H1 (cell line): ENCODE results near the gene CA9. TPM values are rescaled to one million over a fixed set of nuclear protein-coding genes. Genes with fewer than 3 reads are reported as not detected.

ENCODE experiments used
- CHD7 ChIP-seq: fragments of 300-600 bp; sonication (generic); IDR thresholded peaks from 2 replicates; pipeline ENCODE4 v1.7.1; 2012; ENCODE audit warnings: low read length, moderate library complexity, mild to moderate bottlenecking, inconsistent platforms; ENCODE audit not compliant: insufficient replicate concordance
- polyA plus RNA-seq, 7 experiments: library from polyadenylated mRNA; depleted of rRNA in 3 of 7; stranded (reverse) in 5 of 7; unstranded in 2 of 7; fragments of >200 nt in 5 of 7; fragments of 200-250 nt in 2 of 7; gene quantifications; 1 replicate in 5 of 7; 2 replicates in 1 of 7; 4 replicates in 1 of 7; pipeline versions ENCODE4 v1.2.1 to v1.2.3, GENCODE V29; 2011 to 2013; ENCODE audit warnings: missing spikeins in 2 of 7, mixed read lengths in 2 of 7
- total RNA-seq: library from RNA; stranded (reverse); fragmentation: NEBNext Ultra II Directional; extraction: Animal tissue kit (Norgen Biotek cat#: 25700); gene quantifications from 2 replicates; pipeline ENCODE4 v1.2.1, GENCODE V29; 2021

Gene CA9
- total and polyA plus RNA-seq, 2 of the 8 experiments (the other 6 are each of a cell fraction or from before 2014, with no cell fraction given), result 1.3 to 1.8 TPM

DNA sequence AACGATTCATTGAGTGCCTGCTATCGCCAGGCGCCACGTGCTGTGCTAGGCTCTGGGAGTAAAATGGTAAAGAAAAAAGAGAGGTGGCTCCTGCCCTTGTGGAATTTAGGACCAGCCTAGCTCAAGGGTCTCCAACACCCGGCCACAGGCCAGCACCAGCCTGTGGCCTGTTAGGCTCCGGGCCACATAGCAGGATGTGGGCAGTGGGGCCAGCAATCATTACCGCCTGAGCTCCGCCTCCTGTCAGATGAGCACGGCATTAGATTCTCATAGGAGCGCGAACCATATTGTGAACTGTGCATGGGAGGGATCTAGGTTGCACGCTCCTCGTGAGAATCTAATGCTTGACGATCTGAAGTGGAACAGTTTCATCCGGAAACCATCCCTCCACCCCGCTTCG lies 17.4 kb upstream of the CA9 start (continued):
- no peak for TF ChIP-seq CHD7
